MM.1S (cell line): Measurements from ENCODE around the gene CEACAM7.

Experiments used
- DNase-seq: peaks from one replicate; pipeline ENCODE4 v3.0.0-alpha.2; 2015
- H2AFZ ChIP-seq: fragments of 300-600 bp; sonication (generic); 2 replicates; pipeline ENCODE4 v1.6.0; 2016; ENCODE audit warnings: antibody characterized with exemption, low read length
- H3F3A ChIP-seq: fragments of 300-600 bp; sonication (generic); 2 replicates; pipeline ENCODE4 v1.6.1; 2016; ENCODE audit warnings: mild to moderate bottlenecking, antibody characterized with exemption, low read length, moderate library complexity, mixed read lengths; ENCODE audit not compliant: insufficient read depth
- H3K27ac ChIP-seq: fragments of 300-600 bp; sonication (generic); 2 replicates; pipeline ENCODE4 v1.5.1; 2016; ENCODE audit warnings: mild to moderate bottlenecking, low read length
- H3K27me3 ChIP-seq: fragments of 300-600 bp; sonication (generic); replicated peaks from 2 replicates; pipeline ENCODE4 v1.6.0; 2016; ENCODE audit warnings: low read length; ENCODE audit not compliant: insufficient read depth
- H3K36me3 ChIP-seq: fragments of 300-600 bp; sonication (generic); replicated peaks from 2 replicates; pipeline ENCODE4 v1.6.1; 2016; ENCODE audit warnings: mild to moderate bottlenecking, low read length, mixed read lengths; ENCODE audit not compliant: insufficient read depth
- H3K4me1 ChIP-seq: fragments of 300-600 bp; sonication (generic); 2 replicates; pipeline ENCODE4 v1.6.1; 2016; ENCODE audit warnings: low read length, mixed read lengths
- H3K4me2 ChIP-seq: fragments of 300-600 bp; sonication (generic); 2 replicates; pipeline ENCODE4 v1.6.0; 2016; ENCODE audit warnings: low read depth, low read length
- H3K4me3 ChIP-seq: fragments of 300-600 bp; sonication (generic); 2 replicates; pipeline ENCODE4 v1.5.1; 2016; ENCODE audit warnings: low read length, mixed read lengths
- H3K79me2 ChIP-seq: fragments of 300-600 bp; sonication (generic); 2 replicates; pipeline ENCODE4 v1.6.1; 2016; ENCODE audit warnings: mixed run types, low read length, mixed read lengths
- H3K9ac ChIP-seq: fragments of 300-600 bp; sonication (generic); 2 replicates; pipeline ENCODE4 v1.6.1; 2016; ENCODE audit warnings: low read length, mixed read lengths
- H3K9me2 ChIP-seq: fragments of 300-600 bp; sonication (generic); replicated peaks from 2 replicates; pipeline ENCODE4 v1.6.1; 2016; ENCODE audit warnings: mild to moderate bottlenecking, low read length, mixed read lengths; ENCODE audit not compliant: insufficient read depth
- H3K9me3 ChIP-seq: fragments of 300-600 bp; sonication (generic); replicated peaks from 2 replicates; pipeline ENCODE4 v1.6.1; 2016; ENCODE audit warnings: mild to moderate bottlenecking, low read length, mixed read lengths; ENCODE audit not compliant: insufficient read depth
- H4K20me1 ChIP-seq: fragments of 300-600 bp; sonication (generic); 2 replicates; pipeline ENCODE4 v1.6.1; 2016; ENCODE audit warnings: mild to moderate bottlenecking, low read length, moderate library complexity, mixed read lengths; ENCODE audit not compliant: insufficient read depth
- CTCF ChIP-seq: fragments of 300-600 bp; sonication (generic); IDR thresholded peaks from 2 replicates; pipeline ENCODE4 v1.5.1; 2016; ENCODE audit warnings: antibody characterized with exemption, low read length, mixed read lengths
- EZH2 ChIP-seq: fragments of 300-600 bp; sonication (generic); optimal IDR thresholded peaks from 2 replicates; pipeline ENCODE3; 2017; ENCODE audit warnings: low read depth, mild to moderate bottlenecking, antibody characterized with exemption, low read length, mixed read lengths
- EZH2phosphoT487 ChIP-seq: fragments of 300-600 bp; sonication (generic); IDR thresholded peaks from 2 replicates; pipeline ENCODE4 v1.6.1; 2018; ENCODE audit warnings: antibody characterized with exemption, low read length

CEACAM7 gene

GRCh38 chr19:41671486-41671885, 16.6 kb downstream of the CEACAM7 start:
- H3K4me1 ChIP-seq, result no peaks in the 10 kb centered on the region
- H3K27me3 ChIP-seq, result peaks cover 87% of the 10 kb centered on the region
- no peaks in the 10 kb centered on the region for H4K20me1 ChIP-seq
- H3K36me3 ChIP-seq, result no peaks in the 10 kb centered on the region
- no peak overlapping the region for H3K4me2 ChIP-seq
- no peaks in the 10 kb centered on the region; the same call in 1 of the 2 replicates for H3K9me3 ChIP-seq
- H3K27ac ChIP-seq, result no peak overlapping the region
- no peak overlapping the region for H2AFZ ChIP-seq
- H3K9ac ChIP-seq, result no peak overlapping the region
- no peaks in the 10 kb centered on the region for H3K9me2 ChIP-seq
- no peak for DNase-seq
- TF ChIP-seq CTCF, result no peak
- no peak overlapping the region for H3K4me3 ChIP-seq
- no peaks in the 10 kb centered on the region for H3K79me2 ChIP-seq
- no peaks in the 10 kb centered on the region for H3F3A ChIP-seq

DNA sequence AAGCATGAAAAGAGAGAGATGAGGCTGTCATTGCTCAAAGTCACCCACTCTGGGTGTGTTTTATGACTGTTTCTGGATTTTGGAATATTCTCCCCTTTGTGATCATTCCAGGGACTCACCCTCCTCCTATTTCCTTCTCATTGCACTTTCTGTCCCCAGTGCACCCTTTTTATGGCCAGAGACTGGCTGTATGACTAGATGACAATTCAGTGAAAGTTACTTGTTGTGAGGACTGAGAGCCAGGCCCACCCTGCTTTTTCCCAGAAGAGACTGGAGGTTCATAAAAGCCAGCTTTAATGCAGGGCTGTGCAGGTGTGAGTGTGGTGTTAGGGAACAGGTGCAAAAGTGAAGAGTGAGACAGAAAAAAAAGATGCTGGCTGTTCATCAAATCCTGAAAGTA, 17.3 kb downstream of the CEACAM7 start:
- Histone ChIP-seq H2AFZ (no peak overlapping the region), H3K4me3 (no peak overlapping the region), H3K79me2 (no peaks in the 10 kb centered on the region), H3K36me3 (no peaks in the 10 kb centered on the region), H3K27ac (no peak overlapping the region), H3F3A (no peaks in the 10 kb centered on the region), H3K4me1 (no peaks in the 10 kb centered on the region), H3K9me3 (no peaks in the 10 kb centered on the region; the same call in 1 of the 2 replicates), H3K9ac (no peak overlapping the region), H3K4me2 (no peak overlapping the region), H4K20me1 (no peaks in the 10 kb centered on the region), H3K27me3 (peaks cover 79% of the 10 kb centered on the region), H3K9me2 (no peaks in the 10 kb centered on the region)
- TF ChIP-seq EZH2, result no peak
- no peak for TF ChIP-seq EZH2phosphoT487
- no peak for TF ChIP-seq CTCF
- no peak for DNase-seq

DNA sequence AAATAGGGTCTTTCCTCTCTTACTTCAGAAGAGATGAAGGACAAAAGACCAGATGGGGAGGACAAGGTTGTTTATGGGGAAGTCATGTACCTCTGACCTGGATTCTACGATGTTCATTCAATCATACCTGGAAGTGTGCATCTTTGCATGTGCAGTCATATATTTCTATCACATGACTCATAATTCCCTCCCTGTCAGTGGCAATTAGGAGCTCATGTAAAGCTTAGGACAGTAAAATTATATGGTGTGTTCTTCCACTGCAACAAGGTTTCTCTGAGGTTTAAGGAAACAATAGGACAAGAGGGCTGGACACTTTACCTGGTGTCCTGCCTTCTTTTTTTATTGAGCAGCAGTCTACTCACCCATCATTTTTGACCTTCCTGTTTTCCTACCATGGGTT, 19.8 kb downstream of the CEACAM7 start:
- Histone ChIP-seq H3K9me2 (no peaks in the 10 kb centered on the region), H3K4me2 (no peak overlapping the region), H3K27me3 (peaks cover 69% of the 10 kb centered on the region), H3K9ac (no peak overlapping the region), H3K36me3 (no peaks in the 10 kb centered on the region), H3K4me1 (no peaks in the 10 kb centered on the region), H3K4me3 (no peak overlapping the region), H3K9me3 (no peaks in the 10 kb centered on the region; the same call in 1 of the 2 replicates), H2AFZ (no peak overlapping the region), H3K79me2 (no peaks in the 10 kb centered on the region), H3F3A (no peaks in the 10 kb centered on the region), H3K27ac (no peak overlapping the region), H4K20me1 (no peaks in the 10 kb centered on the region)
- DNase-seq, result no peak
- TF ChIP-seq EZH2, result no peak
- no peak for TF ChIP-seq EZH2phosphoT487
- no peak for TF ChIP-seq CTCF

DNA sequence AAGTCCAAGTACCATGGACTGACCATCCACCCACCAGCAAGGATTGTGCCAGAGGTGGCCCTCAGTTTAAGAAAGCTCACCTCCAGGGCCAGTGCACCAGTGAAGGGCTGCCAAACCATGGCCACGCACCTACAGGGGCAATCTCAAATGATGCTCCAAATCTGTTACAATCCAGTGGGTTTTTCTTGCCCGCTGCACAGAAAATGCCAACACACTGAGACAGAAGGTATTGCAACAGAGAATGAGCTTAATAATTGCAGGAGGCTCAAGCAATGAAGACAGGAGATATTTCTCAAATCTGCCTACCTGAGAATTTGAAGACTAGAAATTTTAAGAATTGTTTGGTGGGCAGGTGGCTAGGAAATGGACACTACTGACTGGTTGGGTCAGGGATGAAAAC, 22.0 kb downstream of the CEACAM7 start:
- Histone ChIP-seq H3K79me2 (no peaks in the 10 kb centered on the region), H3K4me3 (no peak overlapping the region), H2AFZ (no peak overlapping the region), H3K27me3 (peaks cover 52% of the 10 kb centered on the region), H3K4me2 (no peak overlapping the region), H3F3A (no peaks in the 10 kb centered on the region), H4K20me1 (no peaks in the 10 kb centered on the region), H3K9me3 (no peaks in the 10 kb centered on the region; the same call in 1 of the 2 replicates), H3K4me1 (no peaks in the 10 kb centered on the region), H3K36me3 (no peaks in the 10 kb centered on the region), H3K9ac (no peak overlapping the region), H3K27ac (no peak overlapping the region), H3K9me2 (no peaks in the 10 kb centered on the region)
- no peak for DNase-seq
- TF ChIP-seq EZH2, result no peak
- no peak for TF ChIP-seq EZH2phosphoT487
- no peak for TF ChIP-seq CTCF
